Effector memory CD8-positive, alpha-beta T cell (primary cell): Measurements from ENCODE around the gene UBE2O.

Experiments
- ATAC-seq: fragments of 150-1000 bp; cut with Tn5 transposase; replicated peaks from 2 replicates; pipeline ENCODE4 v1.10.0; 2021; ENCODE audit warnings: mild to moderate bottlenecking, moderate library complexity
- DNase-seq, 3 experiments: peaks; one replicate each; pipeline ENCODE4 v3.0.0; 2021
- H3K27ac Mint-ChIP-seq, 2 donors: one replicate each; pipeline ENCODE4 v1.8.0; 2022; ENCODE audit warnings: mild to moderate bottlenecking in 2 of 2, mixed read lengths in 2 of 2, moderate library complexity in 2 of 2
- H3K27me3 Mint-ChIP-seq, 2 donors: one replicate each; pipeline ENCODE4 v1.8.0; 2022; ENCODE audit warnings: mixed read lengths in 2 of 2
- H3K36me3 Mint-ChIP-seq: one replicate; pipeline ENCODE4 v1.8.0; 2022; ENCODE audit warnings: mild to moderate bottlenecking, moderate library complexity, mixed read lengths; ENCODE audit not compliant: insufficient read depth
- H3K4me1 Mint-ChIP-seq, 2 donors: one replicate each; pipeline ENCODE4 v1.8.0; 2022; ENCODE audit warnings: low read depth in 2 of 2, mixed read lengths in 2 of 2
- H3K4me3 Mint-ChIP-seq, 2 donors: one replicate each; pipeline ENCODE4 v1.8.0; 2022; ENCODE audit warnings: mild to moderate bottlenecking in 2 of 2, mixed read lengths in 2 of 2, moderate library complexity in 2 of 2
- H3K9me3 Mint-ChIP-seq, 2 donors: one replicate each; pipeline ENCODE4 v1.8.0; 2022; ENCODE audit warnings: mixed read lengths in 2 of 2

The UBE2O gene

DNA sequence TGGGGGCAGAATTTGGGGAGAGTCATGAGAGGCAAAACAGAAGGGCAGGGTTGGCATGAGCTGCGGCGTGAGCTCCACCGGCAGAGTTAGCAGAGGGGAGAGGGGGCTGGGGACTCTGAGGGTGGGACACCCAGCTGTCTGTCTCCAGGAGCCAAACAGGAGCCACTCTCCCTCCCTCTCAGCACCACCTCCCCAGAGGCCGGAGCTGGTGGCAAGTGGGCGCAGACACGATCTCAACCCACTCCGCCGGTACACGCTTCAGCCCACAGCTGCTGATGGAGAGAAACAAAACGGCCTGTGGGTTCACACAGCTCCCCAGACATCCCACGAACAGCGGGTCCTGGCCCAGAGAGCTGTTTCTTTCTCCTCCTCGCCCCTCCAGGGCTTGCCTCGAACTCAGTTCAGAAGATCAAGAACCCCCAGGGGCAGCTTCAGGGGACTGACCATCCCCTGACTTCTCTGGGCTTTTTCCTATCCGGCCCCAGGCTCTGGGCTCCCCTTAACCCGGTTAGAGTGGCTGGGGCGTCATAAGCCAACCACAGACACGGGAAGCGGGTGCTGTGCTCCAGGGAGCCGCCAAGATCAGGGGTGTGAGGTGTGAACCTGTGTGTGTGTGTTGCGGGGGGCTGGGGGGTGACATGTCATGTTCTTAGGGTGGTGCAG lies 40.7 kb upstream of the UBE2O start:
- DNase-seq (peak; percentile 54 to 57 (median 54)), ATAC-seq (peak; percentile 69)
- H3K27ac Mint-ChIP-seq = peak overlapping the region; percentile 95 to 98
- no peaks in the 10 kb centered on the region for H3K9me3 Mint-ChIP-seq
- H3K36me3 Mint-ChIP-seq = peaks cover 18% of the 10 kb centered on the region
- peak overlapping the region; percentile 88 to 94 for H3K4me3 Mint-ChIP-seq
- H3K4me1 Mint-ChIP-seq = peaks cover 64 to 75% of the 10 kb centered on the region in 2 donors
- H3K27me3 Mint-ChIP-seq = no peaks in the 10 kb centered on the region

DNA sequence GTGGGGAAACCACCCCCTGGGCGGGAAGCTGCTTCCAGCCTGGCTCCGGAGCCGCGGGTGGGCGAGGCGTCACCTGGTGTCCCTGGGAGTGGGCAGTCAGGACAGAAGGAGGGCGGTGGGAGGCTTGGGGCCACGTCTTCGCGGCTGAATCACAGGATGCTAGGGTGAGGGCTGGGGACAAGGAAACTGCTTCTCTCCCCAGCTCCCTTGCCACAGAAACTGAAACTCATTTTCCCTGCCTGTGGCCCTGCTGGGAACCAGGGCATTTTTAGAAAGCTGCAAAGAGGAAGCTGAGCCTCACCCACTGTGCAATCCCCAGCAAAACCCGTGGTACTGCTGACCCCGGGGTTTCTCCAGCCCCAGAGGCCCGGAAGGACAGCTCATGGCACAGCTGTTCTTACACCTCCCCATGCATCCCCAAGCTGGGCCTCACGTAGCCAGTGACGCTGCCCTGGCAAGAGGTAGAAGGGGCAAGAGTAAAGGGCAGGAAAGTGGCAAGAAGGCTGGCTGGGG lies 40.1 kb upstream of the UBE2O start:
- Mint-ChIP-seq H3K27ac (peak overlapping the region; percentile 95 to 98), H3K9me3 (no peaks in the 10 kb centered on the region), H3K4me1 (peaks cover 58 to 69% of the 10 kb centered on the region in 2 donors), H3K27me3 (no peaks in the 10 kb centered on the region), H3K4me3 (peak overlapping the region; percentile 88 to 94), H3K36me3 (peaks cover 12% of the 10 kb centered on the region)
- DNase-seq (peak in 2 of 3 experiments; percentile 26 to 27), ATAC-seq (peak; percentile 43)

DNA sequence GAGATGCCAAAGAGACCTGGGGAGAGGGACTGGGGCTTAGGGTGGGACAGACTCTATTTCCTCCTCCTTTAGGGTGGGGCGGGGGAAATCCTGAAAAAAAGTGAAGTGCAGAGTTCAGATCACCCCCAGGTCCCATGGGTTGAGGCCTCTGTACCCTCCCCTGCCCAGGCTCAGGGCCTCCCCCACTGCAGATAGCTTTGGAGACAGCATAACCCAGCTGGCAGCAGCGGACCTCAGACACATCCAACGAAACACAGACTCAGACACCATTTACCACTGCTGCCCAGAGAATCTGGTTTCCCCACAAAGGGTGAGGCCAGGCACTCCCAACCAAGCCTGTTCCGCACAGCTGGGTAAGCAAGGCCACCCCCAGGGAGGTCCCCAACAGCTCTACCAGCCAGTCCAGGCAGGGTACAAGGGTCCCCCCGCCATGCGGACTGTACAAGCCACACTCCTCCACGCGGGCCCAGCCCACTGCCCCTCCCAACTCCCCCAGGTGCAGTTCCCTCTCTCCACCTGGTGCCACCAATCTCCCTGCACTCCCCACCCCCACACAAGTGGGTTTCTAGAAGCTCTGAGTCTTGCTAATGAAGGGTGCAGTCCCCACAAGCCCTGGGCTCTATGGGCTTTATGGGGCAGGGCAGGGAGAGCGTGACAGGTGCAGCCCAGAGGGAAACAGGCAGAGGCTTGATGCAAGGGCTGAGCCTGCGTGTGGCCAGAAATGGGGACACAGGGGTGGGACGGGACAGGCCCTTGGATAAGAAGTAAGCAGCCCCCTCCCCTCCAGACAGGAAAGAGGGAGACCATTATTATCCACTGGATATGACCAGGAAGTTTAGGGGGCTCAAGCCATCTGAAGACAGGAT lies 39.4 kb upstream of the UBE2O start:
- peaks cover 52 to 65% of the 10 kb centered on the region in 2 donors for H3K4me1 Mint-ChIP-seq
- peak overlapping the region; percentile 95 to 98 for H3K27ac Mint-ChIP-seq
- no peaks in the 10 kb centered on the region for H3K9me3 Mint-ChIP-seq
- H3K4me3 Mint-ChIP-seq = peak overlapping the region; percentile 88 to 94
- peaks cover 14% of the 10 kb centered on the region for H3K36me3 Mint-ChIP-seq
- no peak for DNase-seq
- no peaks in the 10 kb centered on the region for H3K27me3 Mint-ChIP-seq
- ATAC-seq = peak; percentile 28

DNA sequence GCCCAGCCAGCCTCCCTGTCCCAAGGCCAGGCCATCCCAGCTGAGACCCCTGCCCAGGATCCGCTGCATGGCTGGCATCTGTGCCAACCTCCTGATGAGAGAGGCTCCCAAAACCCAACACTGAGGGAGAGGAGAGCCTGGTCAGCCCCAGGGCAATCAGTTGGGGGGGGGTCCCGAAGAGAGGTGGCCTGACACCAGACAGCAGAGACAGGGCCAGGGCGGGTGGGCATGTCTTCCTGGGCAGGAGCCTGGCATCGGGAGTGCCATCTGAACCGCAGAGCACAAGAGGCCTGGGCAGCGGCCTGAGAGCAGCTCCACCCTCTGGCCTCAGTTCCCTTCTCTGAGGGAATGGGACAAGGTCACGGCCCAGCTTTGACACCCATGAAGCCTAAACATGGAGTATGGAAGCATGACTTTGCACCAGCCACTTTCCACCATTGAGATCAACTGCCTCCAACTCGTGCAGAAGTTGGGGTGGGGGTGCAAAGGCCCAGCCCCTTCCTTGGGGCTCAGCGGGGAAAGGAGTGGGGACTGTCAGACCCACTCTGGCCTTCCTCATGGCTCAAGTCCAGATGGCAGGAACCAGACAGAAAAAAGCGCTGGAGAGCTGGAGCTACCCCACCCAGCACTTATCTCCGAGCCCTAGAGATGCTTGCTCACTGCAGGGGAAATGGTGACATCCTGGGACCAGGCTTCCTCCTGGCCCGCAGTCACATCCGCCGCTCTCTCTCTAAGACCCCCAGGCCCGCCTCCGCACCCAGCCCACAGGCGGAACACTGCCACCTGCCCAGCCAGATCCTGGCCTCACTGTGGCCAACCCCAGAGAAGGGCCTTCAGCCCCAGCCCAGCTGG lies 38.5 kb upstream of the UBE2O start:
- Mint-ChIP-seq H3K27me3 (no peaks in the 10 kb centered on the region), H3K27ac (peak overlapping the region; percentile 95 to 98)

DNA sequence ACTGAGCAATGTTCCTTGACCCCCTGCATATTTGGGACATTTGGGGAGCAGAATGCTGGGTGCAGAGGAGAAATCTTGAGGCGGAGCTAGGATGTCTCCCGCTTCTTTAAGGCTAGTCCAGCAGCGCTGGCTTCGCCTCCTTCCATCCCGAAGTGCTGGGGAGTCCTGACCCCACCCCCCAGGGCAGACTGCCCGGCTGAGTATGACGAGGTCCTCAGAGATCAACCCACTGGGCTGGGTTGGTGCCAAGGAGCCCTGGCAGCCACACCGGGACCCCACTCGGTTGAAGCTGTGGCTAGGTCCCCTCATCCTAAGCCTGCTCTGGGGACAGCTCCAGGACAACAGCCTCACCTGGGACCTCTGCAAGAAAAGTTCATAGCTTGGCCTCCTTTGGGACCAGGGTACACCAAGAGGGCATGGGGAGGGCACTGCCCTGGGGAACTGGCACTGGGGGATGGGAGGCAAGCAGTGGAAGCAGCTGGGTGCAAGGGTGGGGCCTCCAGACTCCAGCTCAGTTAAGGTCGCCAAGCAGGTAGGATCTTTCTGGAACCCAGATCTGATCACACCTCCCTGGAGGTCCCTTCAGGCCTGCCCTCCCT lies 37.3 kb upstream of the UBE2O start:
- H3K27ac Mint-ChIP-seq = peak overlapping the region; percentile 95 to 98
- no peak for DNase-seq
- no peak for ATAC-seq
- no peak overlapping the region for H3K4me3 Mint-ChIP-seq
- no peaks in the 10 kb centered on the region for H3K9me3 Mint-ChIP-seq
- H3K27me3 Mint-ChIP-seq = no peaks in the 10 kb centered on the region
- peaks cover 36 to 47% of the 10 kb centered on the region in 2 donors for H3K4me1 Mint-ChIP-seq
- H3K36me3 Mint-ChIP-seq = peaks cover 14% of the 10 kb centered on the region

More for the DNA sequence above, 38.5 kb upstream of the UBE2O start:
- no peaks in the 10 kb centered on the region for H3K9me3 Mint-ChIP-seq
- no peak for ATAC-seq
- H3K4me1 Mint-ChIP-seq = peaks cover 44 to 60% of the 10 kb centered on the region in 2 donors
- DNase-seq = no peak
- H3K4me3 Mint-ChIP-seq = peak overlapping the region; percentile 88 to 94
- peaks cover 14% of the 10 kb centered on the region for H3K36me3 Mint-ChIP-seq

DNA sequence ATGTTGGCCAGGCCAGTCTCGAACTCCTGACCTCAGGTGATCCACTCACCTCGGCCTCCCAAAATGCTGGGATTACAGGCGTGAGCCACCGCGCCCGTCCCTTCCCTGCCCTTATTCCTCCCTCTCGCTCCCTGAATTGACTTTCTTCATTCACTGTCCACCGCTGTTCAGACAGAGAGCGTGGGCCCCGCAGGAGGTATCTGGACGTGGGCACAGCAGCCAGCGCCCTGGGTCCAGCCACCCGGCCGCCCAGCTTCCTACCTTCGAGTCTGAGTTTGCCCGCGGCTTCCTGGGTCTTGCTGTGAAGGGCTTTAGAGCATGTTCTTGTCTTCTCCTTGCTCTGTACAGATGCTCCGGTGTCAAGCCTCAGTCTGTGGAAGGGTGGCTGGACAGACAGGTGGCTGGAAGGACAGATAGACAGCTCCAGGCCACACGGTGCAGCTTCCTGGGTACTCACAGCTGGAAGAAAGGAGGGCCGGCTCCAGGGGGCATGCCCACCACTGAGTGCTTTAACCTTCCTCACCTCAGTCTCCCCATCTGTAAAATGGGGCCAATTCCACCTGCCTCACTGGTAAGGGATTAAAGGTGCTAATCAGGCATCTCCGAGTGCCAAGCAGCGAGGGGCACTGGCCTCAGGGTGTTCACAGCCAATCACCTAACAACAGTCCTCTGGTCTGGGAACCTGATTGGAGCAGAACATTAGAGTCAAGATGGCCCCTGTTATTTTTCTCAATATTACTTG lies 34.7 kb upstream of the UBE2O start:
- Mint-ChIP-seq H3K4me1 (peaks cover 19 to 32% of the 10 kb centered on the region in 2 donors), H3K27me3 (no peaks in the 10 kb centered on the region), H3K36me3 (peaks cover 27% of the 10 kb centered on the region), H3K27ac (peak overlapping the region in 1 of 2 donors; percentile 98), H3K4me3 (peak overlapping the region in 1 of 2 donors; percentile 40), H3K9me3 (no peaks in the 10 kb centered on the region)
- ATAC-seq (no peak), DNase-seq (no peak)

DNA sequence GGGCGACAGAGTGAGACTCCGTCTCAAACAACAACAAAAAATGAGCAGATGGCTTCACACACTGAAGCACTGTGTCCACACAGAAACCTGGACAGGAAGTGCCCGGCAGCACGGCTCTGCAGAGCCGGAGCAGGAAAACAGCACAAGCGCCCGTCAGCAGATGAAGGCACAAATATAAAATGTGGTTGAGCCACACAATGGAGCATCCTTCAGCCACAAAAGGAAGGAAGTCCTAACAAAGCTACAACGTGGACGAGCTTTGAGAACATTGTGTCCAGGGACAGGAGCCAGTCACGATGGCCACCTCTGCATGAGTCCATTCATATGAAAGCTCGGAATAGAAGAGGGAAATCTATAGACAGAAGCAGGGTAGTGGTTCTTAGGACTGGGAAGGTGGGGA lies 32.6 kb upstream of the UBE2O start:
- Mint-ChIP-seq H3K9me3 (no peaks in the 10 kb centered on the region), H3K27me3 (no peaks in the 10 kb centered on the region), H3K4me1 (peaks cover 8 to 21% of the 10 kb centered on the region in 2 donors), H3K36me3 (peaks cover 25% of the 10 kb centered on the region), H3K27ac (peak overlapping the region in 1 of 2 donors; percentile 77), H3K4me3 (no peak overlapping the region)
- DNase-seq = no peak
- ATAC-seq = no peak

DNA sequence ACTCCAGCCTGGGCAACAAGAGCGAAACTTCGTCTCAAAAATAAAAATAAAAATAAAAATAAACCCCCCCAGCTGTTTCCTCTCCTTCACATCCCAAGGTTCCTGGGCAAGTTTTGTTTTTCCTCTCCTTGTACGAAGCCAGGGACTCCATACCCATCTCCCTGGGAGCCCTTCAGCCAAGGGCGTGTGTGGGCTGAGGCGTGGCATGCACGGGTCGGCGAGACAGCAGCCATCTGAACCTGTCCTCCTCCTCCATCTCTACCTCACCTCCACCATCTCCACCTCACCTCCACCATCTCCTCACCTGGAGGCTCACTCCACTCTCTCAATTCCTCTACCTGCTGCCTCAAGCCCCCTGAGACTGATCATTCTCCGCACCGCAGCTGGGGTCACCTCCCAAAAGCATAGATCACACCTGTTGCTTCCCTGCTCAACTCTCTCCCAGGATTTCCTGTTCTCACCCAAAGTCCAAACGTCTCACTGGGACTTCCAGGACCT lies 31.3 kb upstream of the UBE2O start:
- Mint-ChIP-seq H3K4me3 (no peak overlapping the region), H3K4me1 (peaks cover 4 to 17% of the 10 kb centered on the region in 2 donors), H3K9me3 (no peaks in the 10 kb centered on the region), H3K27me3 (no peaks in the 10 kb centered on the region), H3K36me3 (peaks cover 30% of the 10 kb centered on the region), H3K27ac (peak overlapping the region in 1 of 2 donors; percentile 54)
- no peak for DNase-seq
- ATAC-seq = no peak

DNA sequence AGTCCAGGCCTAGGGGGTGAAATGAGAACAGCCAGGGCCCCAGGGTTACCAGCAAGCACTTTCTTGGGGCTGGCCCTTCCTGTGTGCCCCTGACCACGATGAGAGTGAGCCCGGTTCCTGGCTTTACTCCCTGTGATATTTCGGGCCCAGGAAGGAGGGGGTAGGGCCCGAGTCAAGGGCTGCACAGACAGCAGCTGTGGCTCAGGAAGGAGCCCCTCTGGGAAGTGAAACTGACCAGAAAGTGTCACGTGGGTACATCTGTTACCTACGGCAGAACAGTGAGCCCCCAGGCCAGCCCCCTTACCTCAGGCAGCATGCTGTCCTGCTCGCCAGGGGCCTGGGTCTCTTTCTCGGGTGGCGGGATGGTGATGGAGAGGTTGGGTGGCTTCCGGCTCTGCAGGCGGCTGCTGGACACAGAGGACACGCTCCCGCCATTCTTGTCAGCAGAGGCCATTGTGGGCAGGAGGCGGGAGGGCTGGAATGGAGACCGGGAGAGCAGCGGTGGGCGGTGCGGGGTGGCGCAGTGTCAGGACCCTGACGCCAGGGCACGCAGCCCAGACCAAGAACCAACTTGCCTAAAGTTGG lies 28.2 kb upstream of the UBE2O start:
- peaks cover 28% of the 10 kb centered on the region for H3K36me3 Mint-ChIP-seq
- H3K4me1 Mint-ChIP-seq = peaks cover 7 to 16% of the 10 kb centered on the region in 2 donors
- no peak for DNase-seq
- H3K27me3 Mint-ChIP-seq = no peaks in the 10 kb centered on the region
- H3K4me3 Mint-ChIP-seq = no peak overlapping the region
- peak; percentile 50 for ATAC-seq
- peak overlapping the region; percentile 20 to 46 for H3K27ac Mint-ChIP-seq
- H3K9me3 Mint-ChIP-seq = no peaks in the 10 kb centered on the region

DNA sequence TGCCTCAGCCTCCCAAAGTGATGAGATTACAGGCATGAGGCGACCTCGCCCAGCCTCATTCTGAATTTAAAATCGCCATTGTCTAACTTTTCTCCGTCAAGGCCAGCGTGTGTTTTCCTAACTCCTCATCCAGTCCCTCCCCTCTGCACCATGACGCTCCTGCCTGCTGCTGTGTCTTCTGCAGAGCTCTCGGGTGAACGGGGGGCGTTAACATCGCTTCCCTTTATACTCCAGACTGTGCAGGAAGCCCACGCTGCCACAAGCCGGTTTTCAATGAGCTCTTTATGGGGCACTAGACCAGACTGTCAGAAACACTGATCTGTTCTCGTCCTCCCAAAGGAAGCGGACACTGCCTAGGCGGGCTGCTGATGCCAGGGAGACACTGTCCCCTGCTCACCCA lies 27.7 kb upstream of the UBE2O start:
- DNase-seq (no peak), ATAC-seq (no peak)
- Mint-ChIP-seq H3K9me3 (no peaks in the 10 kb centered on the region), H3K27ac (peak overlapping the region in 1 of 2 donors; percentile 20), H3K36me3 (peaks cover 31% of the 10 kb centered on the region), H3K4me3 (peak overlapping the region in 1 of 2 donors; percentile 47), H3K4me1 (peaks cover 7 to 16% of the 10 kb centered on the region in 2 donors), H3K27me3 (no peaks in the 10 kb centered on the region)

DNA sequence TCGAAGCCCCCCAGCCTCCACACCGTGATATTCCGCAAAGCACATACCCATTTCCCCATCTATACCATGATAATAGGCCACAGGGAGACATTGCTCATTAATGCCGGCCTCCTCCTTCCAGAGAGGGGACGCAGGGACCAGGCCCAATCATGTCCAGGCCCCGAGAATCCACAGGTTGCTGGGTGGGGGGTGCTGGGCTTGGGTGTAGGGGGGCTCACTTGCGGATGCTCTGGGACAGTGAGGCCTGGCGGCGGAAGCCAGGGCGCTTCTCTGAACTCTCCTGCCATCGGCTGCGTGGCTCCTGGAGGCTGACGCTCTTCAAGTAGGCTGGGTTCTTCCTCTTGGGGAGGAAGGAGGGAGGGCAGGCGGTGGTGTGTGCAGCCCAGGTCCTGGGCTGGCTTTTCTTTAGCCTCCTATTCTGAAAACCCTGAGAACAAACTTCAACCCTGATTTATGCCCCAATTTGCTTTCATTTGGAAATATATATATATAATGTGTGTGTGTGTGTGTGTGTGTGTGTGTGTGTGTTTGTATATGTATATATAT lies 26.6 kb upstream of the UBE2O start:
- H3K4me1 Mint-ChIP-seq = peaks cover 7 to 14% of the 10 kb centered on the region in 2 donors
- no peak overlapping the region for H3K27ac Mint-ChIP-seq
- no peak overlapping the region for H3K4me3 Mint-ChIP-seq
- H3K9me3 Mint-ChIP-seq = no peaks in the 10 kb centered on the region
- DNase-seq (no peak), ATAC-seq (no peak)
- H3K27me3 Mint-ChIP-seq = no peaks in the 10 kb centered on the region
- peaks cover 34% of the 10 kb centered on the region for H3K36me3 Mint-ChIP-seq
